ENCODE results near the gene LAMTOR3.
A peak's percentile ranks its signal among the peaks of the same experiment; 100 is the strongest.

LAMTOR3 gene

GRCh38 chr4:99894161-99894997 is at the start of gene LAMTOR3:
Gene LAMTOR3, minus strand, starts transcription at chr4:99894427. Its CDS starts 464 bp downstream, at chr4:99893963.
- peak; percentile 76 for DNase-seq

GRCh38 chr4:99938243-99938753 is 44.1 kb upstream of the LAMTOR3 start:
- no peak for DNase-seq

GRCh38 chr4:99934891-99935290 is 40.7 kb upstream of the LAMTOR3 start:
- DNase-seq, result no peak

GRCh38 chr4:99927566-99927965 is 33.3 kb upstream of the LAMTOR3 start:
- no peak for DNase-seq

GRCh38 chr4:99921174-99921573 is 26.9 kb upstream of the LAMTOR3 start:
- no peak for DNase-seq

GRCh38 chr4:99918656-99919055 is 24.4 kb upstream of the LAMTOR3 start:
- no peak for DNase-seq

GRCh38 chr4:99917575-99917974 is 23.3 kb upstream of the LAMTOR3 start:
- DNase-seq, result no peak

- no peak for DNase-seq
These were observed 21.2 kb upstream of the LAMTOR3 start for GRCh38 chr4:99915449-99915848.

- no peak for DNase-seq
These were observed 771 bp upstream of the LAMTOR3 start for GRCh38 chr4:99894998-99895397.

GRCh38 chr4:99893839-99894160 is 427 bp downstream of the LAMTOR3 start:
- DNase-seq, result no peak

GRCh38 chr4:99893029-99893428 is 1.2 kb downstream of the LAMTOR3 start:
- no peak for DNase-seq

GRCh38 chr4:99891351-99891750 is 2.9 kb downstream of the LAMTOR3 start:
- DNase-seq, result no peak

GRCh38 chr4:99887837-99888236 is 6.4 kb downstream of the LAMTOR3 start:
- DNase-seq, result no peak

GRCh38 chr4:99886146-99886545 is 8.1 kb downstream of the LAMTOR3 start:
- no peak for DNase-seq

GRCh38 chr4:99885687-99886086 is 8.5 kb downstream of the LAMTOR3 start:
- no peak for DNase-seq

- peak; percentile 43 for DNase-seq
These were observed 9.1 kb downstream of the LAMTOR3 start for GRCh38 chr4:99885063-99885664.

GRCh38 chr4:99879458-99879857 is 14.8 kb downstream of the LAMTOR3 start:
- no peak for DNase-seq

GRCh38 chr4:99878604-99879003 is 15.6 kb downstream of the LAMTOR3 start:
- DNase-seq, result no peak

- no peak for DNase-seq
These were observed 17.3 kb downstream of the LAMTOR3 start for GRCh38 chr4:99876946-99877345.

GRCh38 chr4:99875071-99875470 is 19.2 kb downstream of the LAMTOR3 start:
- no peak for DNase-seq

GRCh38 chr4:99872570-99872969 is 21.7 kb downstream of the LAMTOR3 start:
- DNase-seq, result no peak

GRCh38 chr4:99868126-99868596 is 26.1 kb downstream of the LAMTOR3 start:
- no peak for DNase-seq

- no peak for DNase-seq
These were observed 30.4 kb downstream of the LAMTOR3 start for GRCh38 chr4:99863804-99864203.

All from NCI-H2171 treated with DMSO at 0.1 percent for 48 hours (cell line).